Suprapubic skin (tissue), 4 donors: ENCODE measurements around the gene ADAMTS3.

Experiments
- EP300 ChIP-seq: sonication (generic); formaldehyde crosslinking; IDR thresholded peaks from one replicate; pipeline ENCODE4 v1.6.1; 2017; ENCODE audit warnings: antibody characterized with exemption
- POLR2A ChIP-seq, 2 donors: fragments of 450-650 bp; IDR thresholded peaks; one replicate each; pipeline ENCODE4 v1.6.1; 2017; ENCODE audit warnings: antibody characterized with exemption in 2 of 2, mild to moderate bottlenecking in 2 of 2, moderate library complexity in 2 of 2
- POLR2AphosphoS5 ChIP-seq, 3 donors: sonication (generic); formaldehyde crosslinking; IDR thresholded peaks; one replicate each; pipeline ENCODE4 v1.6.1; 2017; ENCODE audit warnings: antibody characterized with exemption in 3 of 3
- TF ChIP-seq, protein P1 (sequence below), 2 donors: fragments of 200-600 bp in 1 of 2; fragments of 450-650 bp in 1 of 2; sonication (generic) in 1 of 2; IDR thresholded peaks; one replicate each; pipeline ENCODE4 v1.5.1; 2016 to 2019; ENCODE audit warnings: antibody characterized with exemption in 2 of 2, mild to moderate bottlenecking in 1 of 2, moderate library complexity in 1 of 2

- TF ChIP-seq, protein P1, sequence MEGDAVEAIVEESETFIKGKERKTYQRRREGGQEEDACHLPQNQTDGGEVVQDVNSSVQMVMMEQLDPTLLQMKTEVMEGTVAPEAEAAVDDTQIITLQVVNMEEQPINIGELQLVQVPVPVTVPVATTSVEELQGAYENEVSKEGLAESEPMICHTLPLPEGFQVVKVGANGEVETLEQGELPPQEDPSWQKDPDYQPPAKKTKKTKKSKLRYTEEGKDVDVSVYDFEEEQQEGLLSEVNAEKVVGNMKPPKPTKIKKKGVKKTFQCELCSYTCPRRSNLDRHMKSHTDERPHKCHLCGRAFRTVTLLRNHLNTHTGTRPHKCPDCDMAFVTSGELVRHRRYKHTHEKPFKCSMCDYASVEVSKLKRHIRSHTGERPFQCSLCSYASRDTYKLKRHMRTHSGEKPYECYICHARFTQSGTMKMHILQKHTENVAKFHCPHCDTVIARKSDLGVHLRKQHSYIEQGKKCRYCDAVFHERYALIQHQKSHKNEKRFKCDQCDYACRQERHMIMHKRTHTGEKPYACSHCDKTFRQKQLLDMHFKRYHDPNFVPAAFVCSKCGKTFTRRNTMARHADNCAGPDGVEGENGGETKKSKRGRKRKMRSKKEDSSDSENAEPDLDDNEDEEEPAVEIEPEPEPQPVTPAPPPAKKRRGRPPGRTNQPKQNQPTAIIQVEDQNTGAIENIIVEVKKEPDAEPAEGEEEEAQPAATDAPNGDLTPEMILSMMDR (IDR thresholded peaks at IDR 0.05): no peak
- TF ChIP-seq EP300: no peak
- TF ChIP-seq POLR2A (IDR thresholded peaks at IDR 0.05): no peak
- no peak for TF ChIP-seq POLR2AphosphoS5 (IDR thresholded peaks at IDR 0.05)
Measured at GRCh38 chr4:72338060-72338459, 231.0 kb downstream of the ADAMTS3 start.
